ENCODE results near the gene ADCY2. TPM values are rescaled to one million over a fixed set of nuclear protein-coding genes. Genes with fewer than 3 reads are reported as not detected.

Gene ADCY2
- total and polyA plus RNA-seq, 2 experiments from 2014 or later = 23.8 to 74.9 TPM

- TF ChIP-seq NANOG (IDR thresholded peaks at IDR 0.05; ENCODE audit: borderline replicate concordance) (no peak), JUNB (IDR thresholded peaks at IDR 0.05; ENCODE audit: unreplicated experiment) (no peak), CTCF (conservative IDR thresholded peaks at IDR 0.05; ENCODE audit: low read depth in 2 of 2) (no peak)
These were observed 282.1 kb downstream of the ADCY2 start (continued) for GRCh38 chr5:7678030-7678429.

GRCh38 chr5:7679663-7680062 is 283.7 kb downstream of the ADCY2 start:
- TF ChIP-seq ZNF462 (CRISPR knock-in tag; IDR thresholded peaks at IDR 0.05) = no peak
- no peak for TF ChIP-seq STAT1 (IDR thresholded peaks at IDR 0.05; ENCODE audit: unreplicated experiment)
- TF ChIP-seq REST (IDR thresholded peaks at IDR 0.05; ENCODE audit: unreplicated experiment) = no peak
- TF ChIP-seq ETS1 (IDR thresholded peaks at IDR 0.05) = no peak
- TF ChIP-seq EZH2phosphoT487 (IDR thresholded peaks at IDR 0.05; ENCODE audit: unreplicated experiment) = no peak
- ATAC-seq (no peak), DNase-seq (ENCODE audit: low spot score) (no peak)
- no peaks in the 10 kb centered on the region for H3K27me3 ChIP-seq (ENCODE audit: insufficient read depth)
- H3K36me3 Mint-ChIP-seq (ENCODE audit: low read depth) = no peaks in the 10 kb centered on the region; the same call in 2 of the 3 replicates
- peaks cover 15% of the 10 kb centered on the region; the same call in 2 of the 3 replicates for H3K4me1 Mint-ChIP-seq
- no peak overlapping the region for H3K4me2 ChIP-seq
- H3F3A ChIP-seq (replicated peaks; ENCODE audit: low read depth) = no peaks in the 10 kb centered on the region
- H2AFZ ChIP-seq = no peak overlapping the region
- H3K27ac ChIP-seq (ENCODE audit: low read depth) = no peak overlapping the region
- peaks cover 2% of the 10 kb centered on the region for H3K27me3 Mint-ChIP-seq (ENCODE audit: insufficient read depth, low read depth, poor library complexity)
- no peaks in the 10 kb centered on the region for H3K36me3 ChIP-seq (ENCODE audit: insufficient read depth)
- H3K4me3 Mint-ChIP-seq = no peak overlapping the region
- no peak overlapping the region for H3K4me3 ChIP-seq
- no peaks in the 10 kb centered on the region for H3K9me2 ChIP-seq (ENCODE audit: insufficient read depth)
- H3K9me3 Mint-ChIP-seq = no peaks in the 10 kb centered on the region
- H3K4me1 ChIP-seq (ENCODE audit: insufficient read depth) = peaks cover 10% of the 10 kb centered on the region; the same call in 1 of the 2 replicates
- no peaks in the 10 kb centered on the region; the same call in 1 of the 2 replicates for H4K20me1 ChIP-seq (replicated peaks; ENCODE audit: insufficient read depth)
- H3K79me2 ChIP-seq (replicated peaks; ENCODE audit: insufficient read depth) = peaks cover 53% of the 10 kb centered on the region
- H3K27ac Mint-ChIP-seq = no peak overlapping the region

All from GM23338 (cell line).